Fibroblast of lung (primary cell): ENCODE results near the gene WDR33. TPM values are rescaled to one million over a fixed set of nuclear protein-coding genes. Genes with fewer than 3 reads are reported as not detected.

ENCODE experiments used
- DNase-seq, 2 donors: peaks; one replicate each; pipeline versions ENCODE4 v3.0.0 to v3.0.0-alpha.2; 2010; ENCODE audit warnings: low read depth in 2 of 2
- H2AFZ ChIP-seq: 2 replicates; pipeline ENCODE4 v1.5.1; 2012; ENCODE audit warnings: low read length, control low read depth, inconsistent platforms
- H3K27ac ChIP-seq: 2 replicates; pipeline ENCODE4 v1.5.1; 2011; ENCODE audit warnings: low read length, control low read depth; ENCODE audit not compliant: insufficient read depth
- H3K27me3 ChIP-seq: 2 replicates; pipeline ENCODE4 v1.5.1; 2011; ENCODE audit warnings: mild to moderate bottlenecking, low read length; ENCODE audit not compliant: control insufficient read depth, insufficient read depth
- H3K36me3 ChIP-seq: 2 replicates; pipeline ENCODE4 v1.5.1; 2011; ENCODE audit warnings: low read length; ENCODE audit not compliant: control insufficient read depth, insufficient read depth
- H3K4me1 ChIP-seq: 2 replicates; pipeline ENCODE4 v1.5.1; 2011; ENCODE audit warnings: low read length; ENCODE audit not compliant: control insufficient read depth, insufficient read depth; ENCODE audit errors: extremely low read depth
- H3K4me2 ChIP-seq: 2 replicates; pipeline ENCODE4 v1.5.1; 2011; ENCODE audit warnings: low read length, control low read depth; ENCODE audit not compliant: insufficient read depth; ENCODE audit errors: extremely low read depth
- H3K4me3 ChIP-seq, 4 experiments: fragments of 200-600 bp in 1 of 4; sonication (generic) in 1 of 4; replicated peaks in 1 of 4; 2 replicates each; pipeline ENCODE4 v1.5.1; 2011 to 2016; ENCODE audit warnings: low read length in 4 of 4, low read depth in 3 of 4, mild to moderate bottlenecking in 3 of 4, control low read depth in 2 of 4, inconsistent platforms in 1 of 4, mixed read lengths in 1 of 4; ENCODE audit not compliant: insufficient read depth in 1 of 4; ENCODE audit errors: control extremely low read depth in 1 of 4
- H3K79me2 ChIP-seq: 2 replicates; pipeline ENCODE4 v1.5.1; 2012; ENCODE audit warnings: mild to moderate bottlenecking, low read length, inconsistent platforms; ENCODE audit not compliant: control insufficient read depth, insufficient read depth
- H3K9ac ChIP-seq: 2 replicates; pipeline ENCODE4 v1.5.1; 2011; ENCODE audit warnings: mild to moderate bottlenecking, low read length, control low read depth; ENCODE audit not compliant: insufficient read depth
- H3K9me3 ChIP-seq: 2 replicates; pipeline ENCODE4 v1.5.1; 2012; ENCODE audit warnings: low read depth, low read length; ENCODE audit not compliant: control insufficient read depth, insufficient read depth
- H4K20me1 ChIP-seq: 2 replicates; pipeline ENCODE4 v1.5.1; 2011; ENCODE audit warnings: low read length; ENCODE audit not compliant: control insufficient read depth, insufficient read depth; ENCODE audit errors: extremely low read depth
- EZH2 ChIP-seq: IDR thresholded peaks from 2 replicates; pipeline ENCODE4 v1.5.1; 2012; ENCODE audit warnings: low read length, control low read depth, mild to moderate bottlenecking; ENCODE audit errors: missing control alignments
- polyA plus RNA-seq, 2 donors: library from polyadenylated mRNA; depleted of rRNA in 1 of 2; stranded (reverse) in 1 of 2; unstranded in 1 of 2; fragments of >200 nt; gene quantifications; 2 replicates each; pipeline ENCODE4 v1.2.1, GENCODE V29; 2011 to 2012; ENCODE audit warnings: missing spikeins in 1 of 2
- total RNA-seq: library from RNA; depleted of rRNA; stranded (reverse); fragments of >200 nt; gene quantifications from 2 replicates; pipeline ENCODE4 v1.2.1, GENCODE V29; 2014
- TF ChIP-seq, protein P1 (sequence below), 2 donors: IDR thresholded peaks in 1 of 2; conservative IDR thresholded peaks in 1 of 2; 1 replicate in 1 of 2; 2 replicates in 1 of 2; pipeline ENCODE4 v1.5.1; 2011 to 2012; ENCODE audit warnings: low read length in 2 of 2, control low read depth in 1 of 2, inconsistent platforms in 1 of 2, low read depth in 1 of 2, mild to moderate bottlenecking in 1 of 2

The WDR33 gene
- total and polyA plus RNA-seq, 2 donors (not counting 1 experiment from before 2014, with no cell fraction given): 27.2 to 28.6 TPM

DNA sequence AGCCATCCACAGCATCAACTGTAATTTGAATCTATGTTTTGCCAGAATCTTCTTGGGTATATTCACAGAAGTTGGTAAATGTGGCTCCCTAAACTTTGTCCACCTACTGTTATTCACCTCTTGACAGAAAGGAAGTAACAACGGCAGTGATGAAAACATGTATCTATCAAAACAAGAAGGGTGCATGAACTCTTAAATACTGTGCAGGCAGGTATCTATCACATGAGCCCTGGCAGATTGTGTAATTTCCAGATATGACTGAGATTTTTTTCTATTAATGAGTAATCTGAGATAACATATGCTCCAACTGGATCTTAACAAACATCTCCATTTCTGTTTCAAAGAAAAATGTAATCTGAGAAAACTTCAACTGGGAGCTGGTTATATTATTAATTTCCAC, 73.1 kb downstream of the WDR33 start:
- Histone ChIP-seq H3K4me1 (peaks cover 6% of the 10 kb centered on the region), H3K4me2 (no peak overlapping the region), H3K79me2 (no peaks in the 10 kb centered on the region), H2AFZ (no peak overlapping the region), H3K36me3 (no peaks in the 10 kb centered on the region), H3K9me3 (no peaks in the 10 kb centered on the region), H4K20me1 (no peaks in the 10 kb centered on the region), H3K4me3 (no peak overlapping the region), H3K27me3 (no peaks in the 10 kb centered on the region), H3K27ac (no peak overlapping the region), H3K9ac (no peak overlapping the region)
- DNase-seq: no peak
- TF ChIP-seq, protein P1, sequence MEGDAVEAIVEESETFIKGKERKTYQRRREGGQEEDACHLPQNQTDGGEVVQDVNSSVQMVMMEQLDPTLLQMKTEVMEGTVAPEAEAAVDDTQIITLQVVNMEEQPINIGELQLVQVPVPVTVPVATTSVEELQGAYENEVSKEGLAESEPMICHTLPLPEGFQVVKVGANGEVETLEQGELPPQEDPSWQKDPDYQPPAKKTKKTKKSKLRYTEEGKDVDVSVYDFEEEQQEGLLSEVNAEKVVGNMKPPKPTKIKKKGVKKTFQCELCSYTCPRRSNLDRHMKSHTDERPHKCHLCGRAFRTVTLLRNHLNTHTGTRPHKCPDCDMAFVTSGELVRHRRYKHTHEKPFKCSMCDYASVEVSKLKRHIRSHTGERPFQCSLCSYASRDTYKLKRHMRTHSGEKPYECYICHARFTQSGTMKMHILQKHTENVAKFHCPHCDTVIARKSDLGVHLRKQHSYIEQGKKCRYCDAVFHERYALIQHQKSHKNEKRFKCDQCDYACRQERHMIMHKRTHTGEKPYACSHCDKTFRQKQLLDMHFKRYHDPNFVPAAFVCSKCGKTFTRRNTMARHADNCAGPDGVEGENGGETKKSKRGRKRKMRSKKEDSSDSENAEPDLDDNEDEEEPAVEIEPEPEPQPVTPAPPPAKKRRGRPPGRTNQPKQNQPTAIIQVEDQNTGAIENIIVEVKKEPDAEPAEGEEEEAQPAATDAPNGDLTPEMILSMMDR (conservative IDR thresholded peaks at IDR 0.05 in 1 of 2, IDR thresholded peaks at IDR 0.05 in 1 of 2; ENCODE audit: low read depth in 1 of 2, low read length in 2 of 2): no peak
- TF ChIP-seq EZH2: no peak

DNA sequence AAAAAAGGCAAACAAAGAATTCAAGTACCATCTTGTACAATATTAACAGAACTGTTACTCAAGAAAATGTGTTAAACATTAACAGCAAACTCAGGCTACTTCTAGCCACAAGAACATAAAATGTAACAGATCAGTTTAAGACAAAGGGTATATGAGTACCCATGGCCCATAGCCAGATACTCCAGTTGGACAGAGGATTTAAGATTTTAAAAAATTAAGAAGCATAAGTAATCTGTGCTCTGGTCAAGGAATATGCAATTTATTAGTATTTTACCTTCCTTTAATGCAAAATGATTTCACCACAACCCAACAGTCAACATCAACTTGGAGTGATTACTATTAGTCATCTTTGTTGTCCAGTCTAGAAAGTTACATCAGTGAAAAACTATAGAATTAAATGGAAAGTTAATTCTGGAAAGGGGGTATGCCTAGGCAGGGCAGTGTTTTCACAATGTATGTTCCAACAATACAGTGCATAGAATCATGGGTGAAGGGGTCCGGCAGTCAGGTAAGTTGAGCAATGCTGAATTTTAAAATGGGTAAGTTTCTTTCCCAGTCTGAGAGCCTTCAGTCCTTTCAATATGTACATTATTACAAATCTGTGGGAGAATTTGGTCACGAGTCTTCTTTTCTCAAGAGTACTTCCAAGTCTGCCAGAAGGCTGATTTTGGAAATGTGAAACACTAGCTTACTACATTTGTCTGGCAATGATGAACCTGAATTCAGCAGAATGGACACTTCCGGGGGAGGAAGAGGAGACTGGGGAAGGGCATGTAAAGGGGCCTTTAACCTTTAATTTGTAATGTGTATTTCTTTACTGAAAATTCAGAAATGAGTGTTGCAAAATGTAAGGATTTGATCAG, 75.2 kb downstream of the WDR33 start:
- no peak overlapping the region for H3K4me2 ChIP-seq
- H3K79me2 ChIP-seq: no peaks in the 10 kb centered on the region
- no peak overlapping the region for H3K4me3 ChIP-seq
- H4K20me1 ChIP-seq: no peaks in the 10 kb centered on the region
- H3K27me3 ChIP-seq: no peaks in the 10 kb centered on the region
- DNase-seq: peak in 1 of 2 donors; percentile 3
- peaks cover 6% of the 10 kb centered on the region for H3K4me1 ChIP-seq
- TF ChIP-seq EZH2: no peak
- TF ChIP-seq, protein P1 (conservative IDR thresholded peaks at IDR 0.05 in 1 of 2, IDR thresholded peaks at IDR 0.05 in 1 of 2; ENCODE audit: low read depth in 1 of 2, low read length in 2 of 2): no peak
- H3K9me3 ChIP-seq: no peaks in the 10 kb centered on the region
- H3K27ac ChIP-seq: no peak overlapping the region
- H3K9ac ChIP-seq: no peak overlapping the region
- no peak overlapping the region for H2AFZ ChIP-seq
- H3K36me3 ChIP-seq: peaks cover 2% of the 10 kb centered on the region

GRCh38 chr2:127735044-127735443, 75.9 kb downstream of the WDR33 start:
- H3K4me1 ChIP-seq: peaks cover 6% of the 10 kb centered on the region
- no peaks in the 10 kb centered on the region for H3K9me3 ChIP-seq
- H3K9ac ChIP-seq: no peak overlapping the region
- TF ChIP-seq, protein P1 (conservative IDR thresholded peaks at IDR 0.05 in 1 of 2, IDR thresholded peaks at IDR 0.05 in 1 of 2; ENCODE audit: low read depth in 1 of 2, low read length in 2 of 2): no peak
- TF ChIP-seq EZH2: no peak
- peaks cover 2% of the 10 kb centered on the region for H3K36me3 ChIP-seq
- H3K27ac ChIP-seq: no peak overlapping the region
- H3K27me3 ChIP-seq: no peaks in the 10 kb centered on the region
- no peak overlapping the region for H3K4me2 ChIP-seq
- H3K4me3 ChIP-seq: no peak overlapping the region
- no peak overlapping the region for H2AFZ ChIP-seq
- no peaks in the 10 kb centered on the region for H3K79me2 ChIP-seq
- no peak for DNase-seq
- H4K20me1 ChIP-seq: no peaks in the 10 kb centered on the region
